HG03066 (cell line): ENCODE measurements around the gene HEATR3.

Experiments used
- ATAC-seq: cut with Tn5 transposase; IDR thresholded peaks from one replicate; pipeline ENCODE4 v1.9.1; 2021; ENCODE audit warnings: low read depth; ENCODE audit not compliant: unreplicated experiment

Gene HEATR3

GRCh38 chr16:50065624-50066481 lies at the start of gene HEATR3:
Gene HEATR3 (plus strand): TSS chr16:50065970. CDS start chr16:50066132, 162 bp downstream.
- peak; percentile 82 for ATAC-seq

DNA sequence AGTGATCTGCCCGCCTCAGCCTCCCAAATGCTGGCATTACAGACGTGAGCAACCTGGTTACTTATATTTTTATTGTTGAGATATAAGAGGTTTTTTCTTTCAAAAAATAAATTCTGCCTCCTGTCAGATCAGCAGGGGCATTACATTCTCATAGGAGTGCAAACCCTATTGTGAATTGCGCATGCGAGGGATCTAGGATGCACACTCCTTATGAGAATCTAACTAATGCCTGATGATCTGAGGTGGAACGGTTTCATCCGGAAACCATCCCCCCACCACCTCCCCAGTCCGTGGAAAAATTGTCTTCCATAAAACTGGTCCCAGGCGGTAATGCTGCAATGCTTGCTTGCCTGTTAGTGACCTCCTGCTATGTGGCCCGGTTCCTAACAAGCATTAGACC lies 48.2 kb upstream of the HEATR3 start:
- no peak for ATAC-seq

- ATAC-seq, result no peak
Measured at GRCh38 chr16:50021544-50021943, 44.2 kb upstream of the HEATR3 start.

- no peak for ATAC-seq
Measured at GRCh38 chr16:50023641-50024040, 42.1 kb upstream of the HEATR3 start.

GRCh38 chr16:50024207-50024606 lies 41.6 kb upstream of the HEATR3 start:
- ATAC-seq, result no peak

GRCh38 chr16:50024684-50025536 lies 40.9 kb upstream of the HEATR3 start, which contains the start of gene CNEP1R1:
Gene CNEP1R1 (plus strand): TSS chr16:50025225. CDS start chr16:50025316, 91 bp downstream.
- ATAC-seq, result peak; percentile 99

DNA sequence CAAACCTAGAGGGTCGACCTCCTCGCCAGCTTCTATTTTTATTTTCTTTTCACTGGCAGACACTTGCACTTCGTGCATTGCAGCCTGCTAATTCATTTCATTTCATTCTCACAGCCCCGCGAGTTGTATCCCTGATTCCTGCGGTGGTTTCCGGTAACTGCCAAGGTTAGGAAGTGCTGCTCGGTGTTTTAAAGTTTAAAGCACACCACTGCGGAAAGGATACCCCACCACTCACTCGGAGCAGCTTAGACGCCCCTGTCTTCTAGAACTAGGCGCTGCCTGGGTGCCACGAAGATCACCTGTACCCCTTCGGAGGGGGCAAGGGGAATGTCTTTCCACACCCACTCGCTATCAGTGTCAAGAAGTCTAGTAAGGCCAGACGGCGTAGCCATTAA lies 40.2 kb upstream of the HEATR3 start:
- peak; percentile 15 for ATAC-seq

- ATAC-seq, result no peak
Measured at GRCh38 chr16:50027829-50028228, 37.9 kb upstream of the HEATR3 start.

DNA sequence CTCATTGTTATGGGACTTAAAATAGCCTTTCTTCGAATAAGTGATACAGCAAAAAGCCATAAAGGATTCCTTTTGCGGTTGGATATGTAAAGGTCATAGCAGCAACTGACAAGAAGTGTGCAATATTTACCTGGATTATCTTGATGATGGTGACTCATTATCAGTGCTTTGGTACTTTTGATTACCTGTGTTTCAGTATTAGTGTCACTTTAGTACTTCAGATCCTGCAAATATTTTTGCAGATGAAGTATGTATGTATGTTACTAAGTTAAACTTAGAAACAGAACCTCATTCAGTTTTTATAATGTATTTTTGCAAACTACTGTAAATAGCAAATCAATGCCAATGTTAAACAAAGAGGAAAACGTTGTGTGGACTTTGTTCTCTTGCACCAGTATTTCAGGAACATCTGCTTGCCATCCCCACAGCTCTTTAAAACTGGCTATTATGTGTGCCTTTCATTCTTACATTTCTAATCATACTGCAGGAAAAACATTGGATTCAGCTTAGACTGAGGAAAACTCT lies 30.2 kb upstream of the HEATR3 start:
- ATAC-seq, result no peak

DNA sequence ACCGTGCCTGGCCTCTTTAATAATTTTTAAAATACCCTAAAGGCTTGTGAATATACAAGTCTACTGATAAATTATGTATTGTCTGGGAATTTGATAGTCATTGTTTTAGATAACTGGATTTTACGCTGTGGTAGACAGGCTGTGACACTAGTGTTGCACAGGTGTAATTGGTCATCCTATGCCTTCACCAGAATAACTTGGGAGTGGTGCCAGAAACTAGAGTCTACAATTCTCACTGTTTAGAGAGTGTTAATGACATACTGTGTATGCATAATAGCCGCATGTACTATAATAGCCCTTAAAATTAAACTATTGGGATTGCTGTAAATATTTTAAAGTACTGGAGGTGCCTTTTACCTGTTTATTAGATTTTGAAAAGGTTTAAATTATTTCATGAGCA lies 29.3 kb upstream of the HEATR3 start:
- ATAC-seq, result no peak

DNA sequence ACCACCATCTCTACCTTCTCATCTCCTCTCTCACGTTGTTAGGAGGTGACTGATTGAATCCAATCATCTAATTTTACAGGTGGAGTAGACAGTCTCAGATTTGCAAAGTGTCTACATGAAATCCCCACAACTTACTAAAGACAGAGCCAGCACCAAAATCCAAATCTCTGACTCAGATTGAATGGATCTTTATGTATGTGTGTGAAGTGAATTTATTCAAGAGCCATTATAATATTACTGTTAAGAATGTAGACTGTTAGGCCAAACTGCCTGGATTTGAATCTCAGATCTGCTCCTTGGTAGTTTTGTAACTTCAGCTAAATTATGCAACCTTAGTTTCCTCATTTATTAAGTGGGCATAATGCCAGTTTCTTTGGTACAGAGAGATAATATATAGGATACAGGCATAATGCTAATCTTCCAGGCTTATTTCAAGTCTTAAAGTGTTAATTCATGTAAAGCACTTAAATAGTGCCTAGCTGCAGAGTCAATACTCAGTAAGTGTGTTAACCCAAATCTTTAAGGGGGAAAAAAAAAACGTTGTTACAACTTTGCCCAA lies 28.0 kb upstream of the HEATR3 start:
- no peak for ATAC-seq

DNA sequence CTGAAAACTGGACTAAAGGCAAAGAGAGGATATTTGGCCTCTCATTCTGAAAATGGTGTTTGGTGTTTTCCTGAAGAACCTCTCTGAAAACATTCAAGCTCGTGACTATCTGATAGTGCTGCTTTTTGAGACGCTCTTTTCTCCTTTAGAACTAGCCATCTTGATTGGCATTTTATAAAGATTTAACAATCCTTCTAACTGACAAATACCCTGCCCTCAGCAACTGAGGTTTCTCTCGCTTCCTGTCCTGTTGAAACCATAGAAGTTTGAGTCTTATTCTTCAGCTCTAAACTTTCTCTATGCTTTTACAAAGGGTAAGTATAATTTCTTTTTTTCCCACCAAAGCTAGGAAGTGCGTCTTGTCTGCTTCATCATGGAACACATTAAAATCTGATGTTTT lies 27.5 kb upstream of the HEATR3 start:
- ATAC-seq, result no peak

- ATAC-seq, result no peak
Measured at GRCh38 chr16:50038756-50039529, 26.8 kb upstream of the HEATR3 start.

DNA sequence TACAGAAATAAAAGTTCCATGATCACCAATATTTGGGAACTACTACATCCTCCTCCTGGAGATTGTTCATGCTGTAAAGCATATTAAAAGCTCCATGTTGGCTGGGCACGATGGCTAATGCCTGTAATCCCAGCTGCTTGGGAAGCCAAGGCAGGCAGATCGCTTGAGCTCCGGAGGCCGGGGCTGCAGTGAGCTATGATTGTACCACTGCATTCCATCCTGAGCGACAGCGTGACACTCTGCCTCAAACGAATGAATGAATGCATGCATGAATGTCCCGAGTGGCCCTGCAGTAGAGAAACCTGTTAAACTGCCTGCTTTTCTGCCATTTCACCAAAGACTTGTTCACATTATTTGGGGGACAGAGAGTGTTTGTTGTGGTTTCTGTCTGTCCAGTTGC lies 25.8 kb upstream of the HEATR3 start:
- no peak for ATAC-seq

DNA sequence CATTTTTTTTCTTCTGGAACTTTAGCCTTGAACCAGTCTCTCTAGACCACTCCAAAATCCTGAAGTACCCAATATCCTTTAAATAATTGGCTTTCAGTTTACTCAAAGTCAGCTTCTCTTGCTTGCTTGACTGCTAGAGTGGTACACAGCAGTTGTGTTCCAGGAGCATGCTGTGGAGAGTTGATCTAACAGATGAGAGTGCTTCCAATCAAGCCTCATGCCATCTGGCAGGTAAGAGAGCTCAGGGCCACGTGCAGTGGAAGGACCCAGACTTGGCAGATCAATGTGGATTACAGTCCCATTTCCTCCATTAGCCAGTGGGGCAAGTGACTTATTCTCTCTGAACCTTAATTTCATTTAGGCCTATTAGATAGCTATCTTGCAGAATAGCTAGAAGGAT lies 25.1 kb upstream of the HEATR3 start:
- no peak for ATAC-seq

DNA sequence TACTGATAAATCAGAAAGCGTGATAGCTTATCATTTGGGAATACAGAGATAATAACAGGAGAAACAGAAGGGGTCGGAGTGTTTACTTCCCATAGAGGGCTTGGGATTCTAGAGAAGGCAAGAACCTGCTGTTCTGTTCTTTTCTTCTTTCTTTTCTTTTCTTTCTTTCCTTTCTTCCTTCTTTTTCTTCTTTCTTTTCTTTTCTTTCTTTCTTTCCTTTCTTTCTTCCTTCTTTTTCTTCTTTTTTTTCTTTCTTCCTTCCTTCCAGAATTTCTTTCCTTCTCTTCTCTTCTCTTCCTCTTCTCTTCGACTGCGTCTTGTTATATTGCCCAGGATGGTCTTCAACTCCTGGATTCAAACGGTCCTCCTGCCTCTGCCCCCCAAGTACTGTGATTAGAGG lies 22.4 kb upstream of the HEATR3 start:
- no peak for ATAC-seq

GRCh38 chr16:50045412-50045811 lies 20.4 kb upstream of the HEATR3 start:
- ATAC-seq, result no peak

GRCh38 chr16:50046853-50047252 lies 18.9 kb upstream of the HEATR3 start:
- ATAC-seq, result no peak

DNA sequence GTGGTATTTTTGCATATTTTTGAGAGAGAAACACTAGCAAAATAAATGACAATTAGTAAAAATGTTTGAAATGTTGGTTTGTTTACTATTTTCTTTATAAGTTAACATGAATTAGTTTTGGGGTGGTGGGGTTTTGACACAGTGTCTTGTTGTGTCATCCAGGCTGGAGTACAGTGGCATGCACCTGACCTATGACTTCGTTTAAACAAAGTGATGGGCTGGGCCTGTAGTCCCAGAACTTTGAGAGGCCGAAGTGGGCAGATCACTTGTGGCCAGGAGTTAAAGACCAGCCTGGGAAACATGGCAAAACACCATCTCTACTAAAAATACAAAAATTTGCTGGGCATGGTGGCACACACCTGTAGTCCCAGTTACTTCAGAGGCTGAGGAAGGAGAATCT lies 17.9 kb upstream of the HEATR3 start:
- no peak for ATAC-seq

DNA sequence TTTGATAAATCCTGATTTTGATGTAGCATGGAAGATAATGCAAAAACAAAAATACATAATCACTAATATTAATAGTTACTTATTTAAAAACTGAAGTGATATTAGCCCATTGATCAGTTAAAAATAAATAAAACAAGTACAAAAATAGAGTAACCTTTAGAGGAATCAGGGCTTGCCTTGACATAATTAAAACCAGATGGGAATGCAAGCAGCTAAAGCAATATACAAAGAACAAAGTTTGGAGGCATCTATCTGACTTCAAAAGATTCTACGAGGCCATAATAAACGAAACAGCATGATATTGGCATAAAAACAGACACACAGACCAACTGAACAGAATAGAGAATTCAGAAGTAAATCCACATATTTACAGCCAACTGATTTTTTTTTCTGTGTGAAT lies 15.0 kb upstream of the HEATR3 start:
- ATAC-seq, result no peak
